Smooth muscle cell (in vitro differentiated cells): ENCODE measurements around the gene ARAP3. TPM values are rescaled to one million over a fixed set of nuclear protein-coding genes. Genes with fewer than 3 reads are reported as not detected.

Experiments
- DNase-seq: peaks from one replicate; lab custom pipeline; 2025; ENCODE audit not compliant: unreplicated experiment; lab: John Stamatoyannopoulos, UW
- H2AFZ ChIP-seq: fragments of 200-600 bp; sonication (generic); 2 replicates; pipeline ENCODE4 v1.6.0; 2016; ENCODE audit warnings: antibody characterized with exemption, low read depth, mild to moderate bottlenecking
- H3F3A ChIP-seq: fragments of 200-600 bp; sonication (generic); 2 replicates; pipeline ENCODE4 v1.6.0; 2017; ENCODE audit warnings: antibody characterized with exemption, low read depth
- H3K27ac ChIP-seq: fragments of 200-600 bp; sonication (generic); 2 replicates; pipeline ENCODE4 v1.5.1; 2016; ENCODE audit warnings: low read depth, mild to moderate bottlenecking
- H3K27me3 ChIP-seq: fragments of 200-600 bp; sonication (generic); 2 replicates; pipeline ENCODE4 v1.6.1; 2016; ENCODE audit warnings: low read depth, mild to moderate bottlenecking
- H3K36me3 ChIP-seq: fragments of 200-600 bp; sonication (generic); 2 replicates; pipeline ENCODE4 v1.5.1; 2016; ENCODE audit warnings: low read depth
- H3K4me1 ChIP-seq: fragments of 200-600 bp; sonication (generic); 2 replicates; pipeline ENCODE4 v1.5.1; 2016; ENCODE audit warnings: low read depth
- H3K4me2 ChIP-seq: fragments of 200-600 bp; sonication (generic); 2 replicates; pipeline ENCODE4 v1.6.0; 2016; ENCODE audit warnings: mild to moderate bottlenecking
- H3K4me3 ChIP-seq: fragments of 200-600 bp; sonication (generic); 2 replicates; pipeline ENCODE4 v1.5.1; 2016; ENCODE audit warnings: mild to moderate bottlenecking
- H3K79me2 ChIP-seq: fragments of 200-600 bp; sonication (generic); 2 replicates; pipeline ENCODE4 v1.6.0; 2016; ENCODE audit warnings: low read depth, mild to moderate bottlenecking
- H3K9ac ChIP-seq: fragments of 200-600 bp; sonication (generic); 2 replicates; pipeline ENCODE4 v1.6.0; 2016; ENCODE audit warnings: low read depth
- H3K9me3 ChIP-seq: fragments of 200-600 bp; sonication (generic); replicated peaks from 2 replicates; pipeline ENCODE4 v1.5.1; 2016; ENCODE audit warnings: low read depth
- H4K20me1 ChIP-seq: fragments of 200-600 bp; sonication (generic); 2 replicates; pipeline ENCODE4 v1.6.0; 2016; ENCODE audit warnings: low read depth
- CTCF ChIP-seq: fragments of 200-600 bp; sonication (generic); IDR thresholded peaks from 2 replicates; pipeline ENCODE4 v1.5.1; 2017; ENCODE audit warnings: borderline replicate concordance, mild to moderate bottlenecking, antibody characterized with exemption; ENCODE audit not compliant: insufficient read depth, poor library complexity, severe bottlenecking
- WGBS: methylation state at CpG from one replicate; pipeline ENCODE4 v1.1.7; 2016; ENCODE audit warnings: low lambda C conversion rate; 5-methylcytosine and 5-hydroxymethylcytosine counted together
- polyA plus RNA-seq: library from polyadenylated mRNA; unstranded; fragments of >200 nt; fragmentation: Nextera tagmentation; extraction: Ambion mirVana; gene quantifications from 2 replicates; pipeline ENCODE4 v1.2.1, GENCODE V29; 2016
- total RNA-seq: library from RNA; depleted of rRNA; stranded (reverse); fragments of >200 nt; gene quantifications from 2 replicates; pipeline ENCODE4 v1.2.3, GENCODE V29; 2014

The ARAP3 gene
- total and polyA plus RNA-seq, 2 experiments from 2014 or later = 9.4 to 11.1 TPM

- H3K4me3 ChIP-seq = no peak overlapping the region
- DNase-seq = no peak
- no peaks in the 10 kb centered on the region for H3K27me3 ChIP-seq
- no peak overlapping the region for H2AFZ ChIP-seq
- no peaks in the 10 kb centered on the region for H3K36me3 ChIP-seq
- peaks cover 3% of the 10 kb centered on the region for H3K4me1 ChIP-seq
- H3K9me3 ChIP-seq = no peaks in the 10 kb centered on the region
- no peak for TF ChIP-seq CTCF
- H4K20me1 ChIP-seq = no peaks in the 10 kb centered on the region
- H3F3A ChIP-seq = no peaks in the 10 kb centered on the region
- no peak overlapping the region for H3K4me2 ChIP-seq
- no peak overlapping the region for H3K9ac ChIP-seq
- no peaks in the 10 kb centered on the region for H3K79me2 ChIP-seq
- no peak overlapping the region for H3K27ac ChIP-seq
These were observed 32.1 kb downstream of the ARAP3 start for GRCh38 chr5:141649972-141650371.

- no peaks in the 10 kb centered on the region for H4K20me1 ChIP-seq
- H3K4me2 ChIP-seq = no peak overlapping the region
- no peaks in the 10 kb centered on the region for H3K27me3 ChIP-seq
- no peaks in the 10 kb centered on the region for H3K36me3 ChIP-seq
- no peak overlapping the region for H3K27ac ChIP-seq
- H3K4me1 ChIP-seq = peaks cover 3% of the 10 kb centered on the region
- no peaks in the 10 kb centered on the region for H3K9me3 ChIP-seq
- no peak for DNase-seq
- no peaks in the 10 kb centered on the region for H3F3A ChIP-seq
- H3K9ac ChIP-seq = no peak overlapping the region
- TF ChIP-seq CTCF = no peak
- H3K4me3 ChIP-seq = no peak overlapping the region
- no peak overlapping the region for H2AFZ ChIP-seq
- WGBS = 95% methylated on average over 17 of the region's 17 CpGs
- H3K79me2 ChIP-seq = no peaks in the 10 kb centered on the region
These were observed 32.9 kb downstream of the ARAP3 start for GRCh38 chr5:141649056-141649688.

- H3K27me3 ChIP-seq = no peaks in the 10 kb centered on the region
- H2AFZ ChIP-seq = no peak overlapping the region
- H4K20me1 ChIP-seq = no peaks in the 10 kb centered on the region
- H3K79me2 ChIP-seq = no peaks in the 10 kb centered on the region
- DNase-seq = no peak
- no peak overlapping the region for H3K4me3 ChIP-seq
- peaks cover 3% of the 10 kb centered on the region for H3K4me1 ChIP-seq
- 88% methylated on average over 3 of the region's 3 CpGs for WGBS
- H3F3A ChIP-seq = no peaks in the 10 kb centered on the region
- no peaks in the 10 kb centered on the region for H3K36me3 ChIP-seq
- H3K9ac ChIP-seq = no peak overlapping the region
- no peak overlapping the region for H3K27ac ChIP-seq
- H3K9me3 ChIP-seq = no peaks in the 10 kb centered on the region
- TF ChIP-seq CTCF = no peak
- no peak overlapping the region for H3K4me2 ChIP-seq
These were observed 34.2 kb downstream of the ARAP3 start for GRCh38 chr5:141647851-141648250.

- no peak overlapping the region for H3K27ac ChIP-seq
- H3K4me1 ChIP-seq = peaks cover 3% of the 10 kb centered on the region
- H3F3A ChIP-seq = no peaks in the 10 kb centered on the region
- no peaks in the 10 kb centered on the region for H4K20me1 ChIP-seq
- no peak overlapping the region for H3K9ac ChIP-seq
- DNase-seq = no peak
- H3K36me3 ChIP-seq = no peaks in the 10 kb centered on the region
- no peak overlapping the region for H3K4me2 ChIP-seq
- H3K4me3 ChIP-seq = no peak overlapping the region
- no peaks in the 10 kb centered on the region for H3K9me3 ChIP-seq
- WGBS = 98% methylated on average over 5 of the region's 5 CpGs
- H3K79me2 ChIP-seq = no peaks in the 10 kb centered on the region
- no peak overlapping the region for H2AFZ ChIP-seq
- TF ChIP-seq CTCF = no peak
- H3K27me3 ChIP-seq = no peaks in the 10 kb centered on the region
These were observed 34.8 kb downstream of the ARAP3 start for GRCh38 chr5:141647242-141647641.
